ENCODE results near the gene OLA1.
A peak's percentile ranks its signal among the peaks of the same experiment; 100 is the strongest.

- TF ChIP-seq CTCF (conservative IDR thresholded peaks at IDR 0.05; ENCODE audit: low read depth, low read length): peak; percentile 75
- no peak for TF ChIP-seq EZH2phosphoT487 (IDR thresholded peaks at IDR 0.05; ENCODE audit: borderline replicate concordance, low read length)
Measured at GRCh38 chr2:174078275-174078674, 170.1 kb downstream of the OLA1 start.

Data from PC-3 (cell line).